COR-L47 (cell line): Measurements from ENCODE around the gene FTO.

Source experiments
- DNase-seq: peaks from one replicate; lab custom pipeline; 2025; lab: John Stamatoyannopoulos, UW

Gene FTO

DNA sequence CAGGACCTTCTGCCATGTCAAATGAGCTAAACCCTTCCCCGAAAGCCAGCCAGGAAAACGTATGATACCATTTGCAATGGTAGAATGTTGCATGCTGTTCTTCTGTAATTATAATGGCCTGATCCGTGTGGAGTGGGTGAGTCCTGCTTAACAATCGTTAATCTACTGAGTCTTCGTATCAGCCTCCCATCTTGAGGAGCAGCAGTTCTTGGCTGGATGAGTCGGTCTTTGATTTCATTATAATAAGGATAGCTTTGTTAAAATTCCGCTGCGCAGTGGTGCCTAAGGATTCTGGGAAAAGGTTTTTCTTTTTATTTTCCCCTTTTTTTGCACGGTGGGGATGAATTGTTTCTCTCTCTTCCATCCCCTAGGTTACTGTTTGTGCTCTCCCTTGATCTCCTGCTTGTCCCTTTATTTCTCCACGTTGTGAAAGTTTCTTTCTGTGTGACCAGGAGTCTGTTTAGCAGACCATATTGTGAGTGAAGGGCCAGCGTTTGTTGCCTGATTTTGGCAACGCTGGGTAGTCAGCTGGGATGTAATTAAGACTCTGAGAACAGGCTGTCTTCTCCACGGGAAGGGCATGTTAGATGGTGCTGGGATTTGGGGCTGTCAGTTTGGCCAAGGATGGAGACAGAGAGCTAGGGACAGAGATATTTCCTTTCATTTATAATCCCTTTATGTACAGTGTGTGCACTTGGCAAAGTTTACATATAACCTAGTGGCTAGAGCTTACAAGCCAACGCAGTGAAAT lies 263.0 kb downstream of the FTO start:
- no peak for DNase-seq

DNA sequence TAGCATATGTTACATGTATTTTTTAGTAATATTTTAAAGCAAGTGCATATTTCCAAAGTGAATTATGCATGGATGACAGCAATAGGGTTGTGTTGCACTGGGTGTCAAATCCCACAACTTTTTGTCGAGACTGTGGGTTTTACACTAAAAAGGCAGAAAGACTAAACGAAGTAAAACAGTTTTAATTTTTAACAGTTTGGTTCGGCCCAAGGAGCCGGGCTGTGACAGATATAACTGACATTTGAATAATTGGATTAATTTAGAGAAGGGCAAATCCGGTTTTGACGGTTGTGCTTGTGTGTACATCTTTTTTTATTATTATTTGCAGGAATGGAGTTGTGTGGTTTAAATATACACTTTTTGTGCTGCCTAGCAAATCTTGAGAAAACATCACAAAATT lies 263.6 kb downstream of the FTO start:
- no peak for DNase-seq

DNA sequence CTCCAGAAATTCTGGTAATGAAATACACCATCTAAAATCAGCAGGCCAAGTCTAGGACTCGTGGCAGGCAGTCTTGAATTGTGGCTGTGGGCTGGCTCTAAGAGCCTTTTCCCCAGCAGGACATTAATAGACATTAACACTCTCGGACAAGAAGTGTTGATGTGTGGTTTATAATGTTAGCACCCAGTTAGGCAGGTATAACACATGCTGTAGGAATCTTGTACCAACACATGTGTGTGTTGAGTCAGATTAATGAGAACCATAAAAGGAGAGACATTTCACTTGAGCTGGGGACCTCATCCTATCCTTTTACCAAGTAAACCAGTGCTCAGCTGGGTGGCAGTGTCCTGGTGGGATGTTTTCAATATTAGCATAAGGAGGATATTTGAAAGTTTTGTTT lies 264.5 kb downstream of the FTO start:
- DNase-seq: no peak

DNA sequence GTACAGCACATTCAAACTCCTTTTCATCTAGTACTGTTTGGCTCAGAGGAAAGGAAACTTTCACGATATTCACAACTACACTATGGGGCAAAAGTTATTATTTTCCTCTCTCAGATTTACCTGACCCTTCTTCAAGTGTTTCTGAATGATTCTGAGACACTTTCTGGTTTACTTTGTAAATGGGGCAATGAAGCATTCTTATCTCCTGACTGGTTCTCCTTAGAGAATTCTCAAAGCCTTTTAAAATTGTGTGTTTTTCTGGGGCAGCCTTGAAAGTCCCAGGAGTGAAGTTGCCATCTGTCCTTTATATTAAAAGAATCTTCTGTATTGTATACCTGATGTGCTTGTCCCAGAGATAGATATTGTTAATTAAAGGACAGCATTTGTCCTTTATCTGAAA lies 264.9 kb downstream of the FTO start:
- no peak for DNase-seq

DNA sequence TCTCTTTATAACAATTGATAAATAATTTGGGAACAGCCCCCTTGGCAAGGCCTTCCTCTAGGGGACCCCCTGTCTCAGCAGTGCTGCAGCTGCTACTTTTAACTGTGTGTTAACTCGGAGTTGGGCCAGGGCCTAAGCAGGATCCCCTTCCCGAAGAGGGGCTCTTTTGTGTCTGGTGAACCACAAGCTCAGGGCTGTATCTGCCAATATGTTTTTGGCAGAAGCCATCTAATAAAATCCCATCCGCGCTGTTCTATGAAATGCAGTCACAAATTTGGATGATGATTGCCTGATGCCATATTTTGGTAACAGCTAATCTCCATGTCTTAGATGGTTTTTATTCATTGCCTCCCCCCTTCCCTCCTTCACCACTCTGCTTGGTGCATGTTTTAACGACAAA lies 267.7 kb downstream of the FTO start:
- DNase-seq: no peak

DNA sequence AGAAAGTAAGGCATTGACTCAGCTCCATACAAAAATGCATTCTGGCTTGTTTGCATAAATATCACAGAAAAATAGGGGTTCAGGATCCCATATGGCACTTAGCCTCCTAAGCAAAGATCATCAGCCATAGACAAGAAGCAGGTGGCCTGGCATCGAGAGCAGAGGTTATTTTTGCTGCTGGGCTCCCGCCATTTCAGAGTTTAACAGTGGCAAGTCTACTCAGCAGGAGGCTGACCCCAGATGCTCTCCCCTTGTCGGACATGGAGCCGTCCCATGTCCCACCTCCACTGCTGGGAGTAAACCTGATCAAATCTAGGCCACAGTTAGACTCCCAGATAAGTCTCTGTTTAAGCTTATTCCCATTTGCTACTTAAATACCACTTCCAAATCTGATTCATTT lies 269.1 kb downstream of the FTO start:
- no peak for DNase-seq

DNA sequence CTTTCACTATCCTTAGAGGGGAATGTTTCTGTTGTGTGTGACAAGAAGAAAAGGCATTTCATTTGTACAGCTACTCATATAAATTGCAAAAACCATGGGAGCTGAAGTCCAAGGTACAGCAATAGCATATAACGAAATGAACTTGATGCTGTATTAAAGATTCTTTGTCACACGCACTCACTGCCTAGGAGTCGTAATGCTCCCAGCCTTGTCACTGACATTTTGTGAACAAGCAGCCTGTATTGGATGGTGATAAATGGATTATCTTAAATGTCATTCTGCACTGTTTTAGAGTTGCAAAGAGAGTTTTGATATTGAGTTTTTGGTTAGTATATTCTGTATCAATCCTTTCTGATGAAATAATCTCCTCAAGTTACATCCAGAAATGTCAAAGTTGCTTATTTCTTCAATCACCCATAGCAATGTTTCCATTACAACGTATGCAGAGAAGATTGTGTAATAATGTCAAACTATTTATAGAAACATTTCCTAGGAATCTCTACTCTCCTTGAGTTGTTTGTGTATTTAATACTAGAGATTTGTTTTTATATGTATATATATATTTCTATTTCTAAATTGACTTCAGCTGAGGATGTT lies 270.6 kb downstream of the FTO start:
- DNase-seq: no peak

DNA sequence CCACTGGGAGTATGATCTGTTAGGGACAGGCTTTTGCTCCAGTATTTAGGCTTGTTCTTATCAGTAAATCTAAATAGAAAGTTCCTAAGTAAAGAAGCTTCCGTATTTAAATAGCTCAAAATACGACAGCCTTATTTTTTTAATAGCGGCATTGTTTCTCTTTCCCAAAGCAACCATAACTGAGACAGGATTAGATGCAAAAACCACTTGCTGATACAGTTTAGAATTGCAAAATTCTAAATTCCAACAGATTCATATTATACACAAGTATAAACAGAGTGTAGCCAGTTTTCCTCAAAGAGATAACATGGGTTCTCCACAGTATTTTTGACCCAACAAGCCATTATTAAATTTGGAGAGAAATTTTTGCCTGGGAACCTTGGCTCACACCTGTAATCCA lies 276.7 kb downstream of the FTO start:
- no peak for DNase-seq

DNA sequence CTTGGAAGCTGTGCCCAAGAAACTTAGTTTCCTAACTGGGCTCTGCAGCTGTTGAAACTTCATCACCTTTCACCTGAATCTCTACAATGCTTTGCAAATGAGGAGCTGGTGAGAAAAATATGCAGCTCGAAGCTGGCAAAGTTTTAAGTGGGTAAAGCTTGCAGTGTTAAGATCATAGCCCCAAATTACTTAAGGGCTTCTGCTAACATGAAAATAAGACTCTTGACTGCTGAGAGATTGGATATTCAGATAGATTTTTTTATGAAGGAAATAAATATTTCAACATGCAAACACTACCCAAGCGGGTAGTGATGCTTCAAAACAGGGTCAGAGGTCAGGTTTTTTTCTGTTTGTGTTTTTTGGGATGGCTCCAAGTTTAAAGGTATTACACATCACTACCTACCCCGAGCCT lies 278.7 kb downstream of the FTO start:
- DNase-seq: no peak

DNA sequence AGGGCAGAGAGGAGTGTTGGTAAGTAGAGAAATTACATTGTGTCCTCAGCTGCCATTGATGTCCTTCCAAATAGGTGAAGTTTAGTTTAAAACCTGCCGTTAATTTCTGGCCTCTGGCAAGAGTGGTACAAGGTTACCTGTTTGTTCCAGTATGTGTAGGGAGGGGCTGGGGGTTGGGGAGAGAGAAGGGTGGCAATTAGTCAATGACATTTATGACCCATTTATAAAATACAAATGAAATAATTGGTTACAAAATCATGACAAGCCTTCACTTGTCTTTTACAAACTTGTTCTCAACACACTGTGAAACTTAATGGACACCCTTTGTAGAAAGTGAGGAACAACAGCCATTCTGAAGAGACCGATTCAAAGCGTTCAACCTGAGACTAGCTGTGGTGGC lies 281.0 kb downstream of the FTO start:
- DNase-seq: no peak

DNA sequence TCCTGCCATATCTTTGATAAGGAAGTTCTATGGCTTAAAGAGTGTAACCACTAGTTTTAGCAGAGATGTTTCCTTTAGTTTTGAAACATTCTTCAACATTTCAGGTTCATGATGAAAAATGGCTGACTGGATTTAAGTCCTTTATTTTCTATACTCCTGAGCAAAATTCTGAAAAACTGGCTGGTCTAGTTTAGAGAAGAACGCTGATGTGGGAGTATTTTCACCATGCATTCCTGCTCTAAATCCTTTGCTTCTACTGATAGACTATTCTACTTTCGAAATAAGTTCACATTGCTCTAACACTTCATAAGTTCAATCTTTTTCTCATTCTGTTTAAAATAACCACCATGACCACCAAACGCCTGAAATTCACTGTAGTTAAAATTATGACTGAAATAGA lies 281.9 kb downstream of the FTO start:
- no peak for DNase-seq

DNA sequence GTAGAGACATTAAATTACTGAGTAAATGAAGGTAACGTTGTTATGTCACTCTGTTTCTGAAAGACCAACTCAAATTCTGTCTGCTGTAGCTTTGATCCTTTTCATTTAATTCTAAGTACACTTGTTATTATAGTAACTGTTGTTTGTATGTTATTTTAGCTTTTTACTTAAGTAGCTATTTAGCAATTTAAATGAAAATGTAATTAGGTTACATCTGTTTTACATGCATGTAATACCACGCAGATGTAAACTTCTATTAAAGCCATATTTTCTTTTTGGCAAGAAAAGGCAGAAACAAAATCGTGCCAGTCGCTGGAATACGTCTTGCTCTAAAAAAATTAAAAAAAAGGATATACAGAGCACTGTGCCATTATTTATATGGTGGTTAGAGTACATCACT lies 282.8 kb downstream of the FTO start:
- no peak for DNase-seq

DNA sequence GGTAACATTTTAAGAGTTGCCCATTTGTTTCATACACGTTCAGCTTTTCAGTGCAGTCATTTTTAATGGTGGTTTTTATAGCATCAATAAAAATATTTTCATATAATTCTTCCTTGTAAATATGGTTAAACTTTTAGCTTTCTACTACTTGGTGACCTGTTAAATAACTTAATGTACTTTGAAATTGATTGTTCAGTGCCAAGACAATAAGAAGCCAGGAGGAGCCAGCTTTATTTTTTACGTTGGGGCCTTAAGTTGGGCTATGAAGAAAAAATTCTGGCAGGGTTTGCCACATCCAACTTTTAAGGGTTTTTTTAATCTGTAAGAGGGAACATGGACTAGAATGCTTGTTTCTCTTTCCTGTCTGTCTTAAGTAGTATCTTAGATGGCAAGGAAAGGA lies 284.2 kb downstream of the FTO start:
- DNase-seq: no peak

DNA sequence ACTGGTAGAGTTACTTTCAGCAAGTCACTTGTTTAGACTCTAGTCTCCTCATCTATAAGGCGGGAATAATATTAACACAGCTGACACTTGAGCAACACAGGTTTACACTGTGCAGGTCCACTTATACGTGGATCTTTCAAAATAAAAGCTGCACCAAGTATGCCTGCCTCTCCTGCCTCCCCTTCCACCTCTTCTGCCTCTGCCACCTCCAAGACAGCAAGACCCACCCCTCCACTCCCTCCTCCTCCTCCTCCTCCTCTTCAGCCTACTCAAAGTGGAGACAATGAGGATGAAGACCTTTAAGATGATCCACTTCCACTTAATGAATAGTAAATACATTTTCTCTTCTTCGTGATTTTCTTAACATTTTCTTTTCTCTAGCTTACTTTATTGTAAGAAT lies 285.6 kb downstream of the FTO start:
- DNase-seq: no peak

DNA sequence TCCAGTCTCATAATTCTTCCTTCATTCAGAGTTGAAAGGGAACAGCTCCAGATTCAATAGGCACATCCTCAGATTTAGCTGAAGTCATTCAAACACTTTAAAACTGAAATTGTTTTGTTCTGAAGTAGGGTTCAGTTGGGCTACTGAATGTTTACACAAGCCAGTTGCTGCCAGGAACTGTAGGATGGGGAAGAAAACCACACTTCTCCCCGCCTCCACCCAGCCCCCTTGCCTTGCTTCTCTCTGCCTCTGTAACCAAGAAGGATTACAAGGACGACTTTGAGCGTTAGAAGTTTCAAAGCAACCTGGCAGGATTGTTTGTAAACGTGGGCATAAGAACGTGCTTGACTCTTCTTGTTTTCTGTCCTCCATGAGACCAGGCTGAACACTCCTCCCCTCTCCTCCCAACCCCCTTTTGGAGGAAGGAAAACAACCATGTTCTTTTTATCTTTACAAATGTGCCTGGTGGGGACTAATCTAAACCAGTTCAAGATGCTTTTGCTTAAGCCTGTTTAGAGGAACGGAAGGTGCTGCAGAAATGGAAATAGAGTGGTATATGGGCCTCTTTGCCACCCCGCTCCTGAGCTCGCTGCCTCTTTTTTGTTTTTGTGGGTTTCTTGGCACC lies 287.9 kb downstream of the FTO start:
- DNase-seq: no peak

DNA sequence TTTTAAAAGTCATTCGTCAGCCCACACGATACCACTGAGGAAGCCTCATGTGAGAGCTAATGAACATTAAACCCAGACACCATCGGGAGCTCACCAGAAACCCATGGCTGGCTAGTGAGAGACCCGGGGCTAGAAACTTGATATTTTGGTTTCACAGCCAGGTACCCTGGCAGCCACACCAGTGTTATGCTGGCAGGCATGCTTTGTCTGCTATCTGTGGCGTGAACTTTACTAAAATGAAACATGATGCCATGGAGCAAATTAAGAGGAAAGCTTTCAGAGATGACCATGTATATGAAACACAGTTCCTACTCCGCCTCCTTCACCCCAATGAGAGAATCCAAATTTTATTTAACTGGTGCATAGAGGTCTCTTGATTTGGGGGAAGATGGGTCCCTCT lies 291.4 kb downstream of the FTO start:
- no peak for DNase-seq

DNA sequence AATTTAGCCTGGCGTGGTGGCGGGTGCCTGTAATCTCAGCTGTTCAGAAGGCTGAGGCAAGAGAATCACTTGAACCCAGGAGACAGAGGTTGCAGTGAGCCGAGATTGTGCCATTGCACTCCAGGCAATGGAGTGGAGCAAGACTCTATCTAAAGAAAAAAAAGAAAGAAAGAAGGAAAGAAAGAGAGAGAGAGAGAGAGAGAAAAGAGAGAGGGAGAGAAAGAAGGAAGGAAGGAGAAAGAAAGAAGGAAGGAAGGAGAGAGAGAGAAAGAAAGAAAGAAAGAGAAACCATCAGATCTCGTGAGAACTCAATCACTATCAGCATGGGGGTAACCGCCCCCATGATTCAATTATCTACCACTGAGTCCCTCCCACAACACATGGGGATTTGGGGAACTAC lies 293.0 kb downstream of the FTO start:
- no peak for DNase-seq

DNA sequence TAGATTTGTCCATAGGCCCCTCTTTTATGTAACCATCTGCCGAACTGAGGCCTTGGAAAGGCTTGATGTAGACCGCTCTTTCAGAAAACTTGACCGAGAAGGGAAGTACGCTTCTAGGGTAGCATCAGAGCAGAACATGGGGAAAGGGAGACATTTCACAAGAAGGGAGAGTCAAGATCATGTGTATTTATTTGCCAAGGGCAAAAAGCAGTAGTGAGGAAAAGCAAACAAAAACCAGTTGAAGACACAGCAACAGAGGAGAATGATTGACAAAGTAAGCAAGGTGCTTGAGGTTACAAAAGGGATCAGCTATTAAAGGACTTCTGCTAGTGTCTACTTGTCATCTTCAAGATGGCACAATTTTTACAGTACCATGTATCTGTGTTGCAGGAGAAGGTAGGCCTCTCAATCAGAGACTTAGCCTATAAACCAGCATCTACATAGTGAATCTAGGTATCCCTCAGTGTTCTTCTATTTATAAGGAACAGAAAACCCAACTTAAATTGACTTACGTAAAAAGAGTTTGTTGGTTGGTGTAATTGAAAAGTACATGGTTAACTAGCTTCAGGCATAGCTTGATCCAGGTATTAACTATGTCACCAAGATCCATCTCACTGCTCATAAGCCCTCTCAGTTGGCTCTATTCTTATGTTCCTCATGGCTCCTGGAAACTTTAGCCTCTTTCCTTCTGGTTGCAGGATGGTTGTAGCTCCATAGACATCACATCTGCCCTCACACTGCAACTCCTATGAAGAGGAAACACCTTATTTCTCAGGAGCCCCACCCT lies 294.3 kb downstream of the FTO start:
- no peak for DNase-seq

DNA sequence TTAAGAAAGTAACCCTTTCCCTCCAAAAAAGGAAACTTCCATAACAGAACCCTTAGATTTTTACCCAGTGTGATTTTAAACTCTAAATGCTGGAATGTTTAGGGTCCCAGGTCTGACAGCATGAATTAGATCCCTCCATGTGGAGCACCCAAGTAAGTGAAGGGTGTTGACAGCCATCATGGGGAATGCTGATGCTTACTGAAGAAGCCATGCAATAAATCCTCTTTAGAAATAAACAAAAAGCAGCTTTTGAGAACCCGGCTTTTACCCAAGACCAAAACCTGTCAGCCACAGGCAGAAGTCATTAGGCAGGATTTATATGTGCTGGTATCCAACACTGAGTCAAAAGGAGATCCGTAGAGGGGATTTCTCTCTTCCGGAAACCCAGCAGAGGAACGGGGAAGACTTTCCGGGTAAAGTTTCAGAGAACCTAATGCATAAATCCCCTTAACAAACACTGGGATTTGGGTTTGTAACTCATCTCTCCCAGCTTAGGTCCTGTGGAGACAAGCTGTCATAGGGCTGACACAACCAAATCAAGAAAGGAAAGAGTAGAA lies 295.1 kb downstream of the FTO start:
- DNase-seq: no peak

DNA sequence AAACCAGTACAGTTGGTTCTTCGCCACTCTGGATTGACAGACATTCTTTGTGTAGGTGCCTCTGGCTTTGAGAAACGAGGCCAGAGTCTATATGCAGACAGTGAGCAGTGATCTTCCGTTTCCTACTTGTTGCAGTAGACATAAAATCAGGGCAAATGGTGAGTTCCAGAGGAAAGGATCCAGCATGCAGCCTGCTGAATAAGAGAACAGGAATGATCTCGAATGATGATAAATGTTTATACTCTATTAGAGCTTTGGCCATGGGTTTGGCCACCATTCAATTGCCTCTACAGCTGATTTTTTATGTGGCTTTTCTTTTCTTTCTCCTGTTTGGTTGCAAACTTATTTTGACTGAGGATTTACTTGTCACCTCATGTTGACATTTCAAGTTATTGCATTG lies 295.9 kb downstream of the FTO start:
- DNase-seq: no peak

DNA sequence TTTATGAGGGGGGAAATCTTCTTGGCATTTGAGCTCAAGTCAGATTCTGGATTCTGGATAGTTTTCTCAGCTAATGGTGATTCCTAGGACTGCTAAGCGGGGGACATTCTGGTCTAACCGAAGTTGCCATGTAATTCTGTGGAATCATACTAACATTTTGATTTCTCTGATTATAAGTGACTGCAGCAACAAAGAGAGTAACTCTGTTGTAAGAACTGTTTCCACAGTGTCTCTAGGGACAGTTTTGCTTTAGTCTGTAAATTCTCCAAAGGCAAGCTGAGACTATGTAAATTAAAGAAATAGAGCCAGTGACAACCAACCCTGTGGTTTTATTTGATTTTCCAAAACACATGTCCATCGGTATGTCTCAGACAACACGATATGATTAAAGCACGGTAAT lies 296.4 kb downstream of the FTO start:
- DNase-seq: no peak

DNA sequence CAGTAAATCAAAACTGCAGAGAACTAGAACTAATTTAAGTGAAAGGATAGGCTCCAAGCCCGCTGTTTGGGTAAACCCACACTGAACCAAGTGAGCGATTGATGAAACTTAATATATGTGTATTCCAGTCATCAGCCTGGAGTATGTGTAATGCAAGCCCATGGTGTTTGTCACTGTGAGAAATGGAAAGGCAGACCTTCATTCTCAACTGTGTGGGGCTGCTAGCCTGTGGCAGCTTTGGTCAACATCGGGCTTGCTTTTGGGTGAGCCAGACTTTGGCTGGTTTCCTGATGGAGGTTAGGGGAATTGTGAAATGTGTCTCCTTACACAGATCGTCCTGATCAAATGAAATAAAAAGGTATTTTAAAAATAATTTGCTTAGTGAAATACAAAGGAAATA lies 302.7 kb downstream of the FTO start:
- DNase-seq: no peak

DNA sequence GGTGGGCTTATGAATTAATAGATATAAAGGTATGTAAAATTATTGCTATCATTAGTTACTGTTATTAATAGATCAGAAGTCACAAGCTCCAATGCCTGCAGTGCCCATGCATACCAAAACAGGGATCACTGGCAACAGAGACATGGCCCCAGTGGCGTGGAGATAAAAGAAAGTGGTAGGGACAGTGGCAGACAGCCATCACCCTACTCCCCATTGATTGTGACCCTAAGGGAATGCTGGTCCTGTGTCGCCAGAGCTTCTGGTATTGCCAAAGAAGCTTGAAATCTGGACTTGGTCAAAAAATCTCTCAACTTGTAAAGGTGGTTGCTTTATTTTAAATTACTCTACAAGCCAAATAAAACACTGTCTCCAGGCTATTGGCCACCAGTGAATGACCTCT lies 303.5 kb downstream of the FTO start:
- no peak for DNase-seq
